H1 (cell line): ENCODE results near the gene EPHB1. TPM values are rescaled to one million over a fixed set of nuclear protein-coding genes. Genes with fewer than 3 reads are reported as not detected.

Experiments used
- CTCF ChIA-PET: fragments of 300-600 bp; sonication (Branson Sonifier 250); formaldehyde crosslinking; loops from one replicate; lab custom pipeline; 2021; ENCODE audit not compliant: partially characterized antibody; lab: Charles Lee
- POLR2A ChIA-PET: fragments of 300-600 bp; sonication (Branson Sonifier 250); formaldehyde crosslinking; loops from one replicate; lab custom pipeline; 2021; ENCODE audit warnings: inconsistent platforms; ENCODE audit not compliant: partially characterized antibody; lab: Charles Lee
- DNase-seq, 2 experiments: peaks; one replicate each; pipeline versions ENCODE4 v3.0.0 to v3.0.0-alpha.2; 2010 to 2022; ENCODE audit warnings: low spot score in 2 of 2, low read depth in 1 of 2, mixed read lengths in 1 of 2
- FAIRE-seq: peaks from 2 replicates; lab custom pipeline; 2011; peaks lifted over from hg19 to GRCh38; lab: Jason Lieb, UNC
- H2AFZ ChIP-seq: 2 replicates; pipeline ENCODE4 v1.8.1; 2012; ENCODE audit warnings: low read length, inconsistent platforms
- H2AK5ac ChIP-seq: 2 replicates; pipeline ENCODE4 v1.6.1; 2013; ENCODE audit warnings: low read depth, low read length
- H2BK120ac ChIP-seq: replicated peaks from 2 replicates; pipeline ENCODE3; 2013; ENCODE audit warnings: low read depth, low read length, inconsistent platforms
- H2BK12ac ChIP-seq: 2 replicates; pipeline ENCODE4 v1.6.1; 2013; ENCODE audit warnings: low read depth, low read length
- H2BK15ac ChIP-seq: 2 replicates; pipeline ENCODE4 v1.6.1; 2013; ENCODE audit warnings: low read length
- H2BK20ac ChIP-seq: 2 replicates; pipeline ENCODE4 v1.6.1; 2013; ENCODE audit warnings: low read length
- H2BK5ac ChIP-seq: 2 replicates; pipeline ENCODE4 v1.6.1; 2013; ENCODE audit warnings: low read depth, low read length
- H3K14ac ChIP-seq: 2 replicates; pipeline ENCODE4 v1.6.1; 2013; ENCODE audit warnings: inconsistent platforms; ENCODE audit not compliant: insufficient read length
- H3K18ac ChIP-seq: 2 replicates; pipeline ENCODE4 v1.6.1; 2013; ENCODE audit warnings: low read length; ENCODE audit errors: extremely low read depth
- H3K23ac ChIP-seq: 2 replicates; pipeline ENCODE4 v1.6.1; 2013; ENCODE audit warnings: inconsistent platforms; ENCODE audit not compliant: insufficient read length
- H3K23me2 ChIP-seq: 2 replicates; pipeline ENCODE4 v1.6.1; 2013; ENCODE audit warnings: low read depth, low read length
- H3K27ac ChIP-seq: 2 replicates; pipeline ENCODE4 v1.6.1; 2011; ENCODE audit warnings: low read depth, low read length, inconsistent platforms
- H3K27me3 ChIP-seq, 4 experiments: replicated peaks in 1 of 4; 1 replicate in 1 of 4; 2 replicates in 3 of 4; pipeline versions ENCODE4 v1.6.1 to v1.8.1; 2011 to 2013; ENCODE audit warnings: low read length in 3 of 4, mild to moderate bottlenecking in 3 of 4, inconsistent platforms in 2 of 4, mixed read lengths in 2 of 4, moderate library complexity in 1 of 4; ENCODE audit not compliant: control insufficient read depth in 3 of 4, insufficient read depth in 3 of 4; ENCODE audit errors: extremely low read depth in 1 of 4
- H3K36me3 ChIP-seq, 4 experiments: 2 replicates each; pipeline versions ENCODE4 v1.6.1 to v1.8.1; 2011 to 2013; ENCODE audit warnings: mild to moderate bottlenecking in 4 of 4, low read length in 3 of 4, moderate library complexity in 2 of 4, control low read depth in 1 of 4, inconsistent platforms in 1 of 4; ENCODE audit not compliant: insufficient read depth in 4 of 4, control insufficient read depth in 2 of 4
- H3K4ac ChIP-seq: replicated peaks from 2 replicates; pipeline ENCODE3; 2013; ENCODE audit warnings: low read length, low read depth, mixed read lengths, inconsistent platforms; ENCODE audit not compliant: insufficient read length
- H3K4me1 ChIP-seq, 4 experiments: replicated peaks in 1 of 4; 1 replicate in 1 of 4; 2 replicates in 3 of 4; pipeline versions ENCODE4 v1.6.1 to v1.8.1; 2011 to 2013; ENCODE audit warnings: low read length in 3 of 4, inconsistent platforms in 2 of 4, mixed read lengths in 1 of 4; ENCODE audit not compliant: insufficient read depth in 4 of 4, control insufficient read depth in 3 of 4
- H3K4me2 ChIP-seq, 2 experiments: 2 replicates each; pipeline versions ENCODE4 v1.6.1 to v1.8.1; 2011 to 2013; ENCODE audit warnings: low read depth in 2 of 2, low read length in 2 of 2, control low read depth in 1 of 2, inconsistent platforms in 1 of 2, mild to moderate bottlenecking in 1 of 2; ENCODE audit not compliant: insufficient read depth in 1 of 2
- H3K4me3 ChIP-seq, 4 experiments: fragments of 200-600, 300-600 bp in 1 of 4; sonication (generic), shearing (Covaris generic), sonication (Bioruptor Twin) in 1 of 4; 2 replicates each; pipeline versions ENCODE4 v1.5.1 to v1.8.1; 2011 to 2016; ENCODE audit warnings: low read length in 4 of 4, low read depth in 3 of 4, control low read depth in 2 of 4, inconsistent platforms in 2 of 4, mild to moderate bottlenecking in 2 of 4, mixed read lengths in 1 of 4, moderate library complexity in 1 of 4; ENCODE audit not compliant: insufficient read depth in 2 of 4; ENCODE audit errors: extremely low read depth in 1 of 4
- H3K56ac ChIP-seq: replicated peaks from 2 replicates; pipeline ENCODE3; 2013; ENCODE audit warnings: low read depth, mild to moderate bottlenecking, mixed read lengths, low read length, inconsistent platforms; ENCODE audit not compliant: insufficient read length
- H3K79me1 ChIP-seq: 2 replicates; pipeline ENCODE4 v1.6.1; 2013; ENCODE audit warnings: low read depth, low read length, control low read depth
- H3K79me2 ChIP-seq, 2 experiments: 2 replicates each; pipeline versions ENCODE4 v1.6.1 to v1.8.1; 2012 to 2013; ENCODE audit warnings: low read length in 2 of 2, mild to moderate bottlenecking in 2 of 2, inconsistent platforms in 1 of 2; ENCODE audit not compliant: insufficient read depth in 2 of 2, control insufficient read depth in 1 of 2
- H3K9ac ChIP-seq, 4 experiments: replicated peaks in 1 of 4; 1 replicate in 1 of 4; 2 replicates in 3 of 4; pipeline versions ENCODE4 v1.6.1 to v1.8.1; 2011 to 2013; ENCODE audit warnings: low read depth in 3 of 4, low read length in 3 of 4, control low read depth in 2 of 4, mild to moderate bottlenecking in 2 of 4, moderate library complexity in 2 of 4, inconsistent platforms in 1 of 4; ENCODE audit errors: extremely low read depth in 1 of 4
- H3K9me3 ChIP-seq, 2 experiments: 2 replicates each; pipeline versions ENCODE4 v1.6.1 to v1.8.1; 2012 to 2013; ENCODE audit warnings: mild to moderate bottlenecking in 2 of 2, moderate library complexity in 2 of 2, control low read depth in 1 of 2, inconsistent platforms in 1 of 2, low read depth in 1 of 2, low read length in 1 of 2, mixed read lengths in 1 of 2; ENCODE audit not compliant: insufficient read depth in 2 of 2
- H4K20me1 ChIP-seq, 2 experiments: replicated peaks in 1 of 2; 2 replicates each; pipeline versions ENCODE3 to v1.8.1; 2011 to 2013; ENCODE audit warnings: inconsistent platforms in 2 of 2, low read length in 2 of 2, mild to moderate bottlenecking in 1 of 2; ENCODE audit not compliant: insufficient read depth in 2 of 2, control insufficient read depth in 1 of 2
- H4K5ac ChIP-seq: 2 replicates; pipeline ENCODE4 v1.6.1; 2013; ENCODE audit warnings: low read length, low read depth, mixed read lengths, inconsistent platforms; ENCODE audit not compliant: insufficient read length
- H4K8ac ChIP-seq: 2 replicates; pipeline ENCODE4 v1.8.0; 2013; ENCODE audit warnings: mild to moderate bottlenecking, moderate library complexity, low read length, inconsistent platforms; ENCODE audit not compliant: insufficient read depth; ENCODE audit errors: extremely low read depth
- H4K91ac ChIP-seq: replicated peaks from 2 replicates; pipeline ENCODE3; 2013; ENCODE audit warnings: low read length, mixed read lengths, inconsistent platforms; ENCODE audit not compliant: insufficient read length
- BACH1 ChIP-seq: IDR thresholded peaks from 2 replicates; pipeline ENCODE4 v1.6.1; 2012; ENCODE audit warnings: low read length, improper control_type of control experiment
- BRCA1 ChIP-seq: IDR thresholded peaks from 2 replicates; pipeline ENCODE4 v1.6.1; 2012; ENCODE audit warnings: low read depth, low read length, improper control_type of control experiment
- E2F6 ChIP-seq: IDR thresholded peaks from 2 replicates; pipeline ENCODE4 v1.6.1; 2012; ENCODE audit warnings: inconsistent platforms
- KDM1A ChIP-seq: fragments of 200-600, 300-600 bp; sonication (generic); IDR thresholded peaks from 2 replicates; pipeline ENCODE4 v1.7.1; 2016; ENCODE audit warnings: mild to moderate bottlenecking, low read length, borderline replicate concordance
- MAFK ChIP-seq: IDR thresholded peaks from 2 replicates; pipeline ENCODE4 v1.6.1; 2012; ENCODE audit warnings: low read depth, mild to moderate bottlenecking, improper control_type of control experiment, low read length
- POLR2AphosphoS5 ChIP-seq: IDR thresholded peaks from 2 replicates; pipeline ENCODE4 v1.6.1; 2011; ENCODE audit warnings: low read depth, low read length
- RBBP5 ChIP-seq: IDR thresholded peaks from 2 replicates; pipeline ENCODE4 v1.7.1; 2012; ENCODE audit warnings: low read depth, mild to moderate bottlenecking, inconsistent platforms, low read length, moderate library complexity, borderline replicate concordance
- RFX5 ChIP-seq: IDR thresholded peaks from 2 replicates; pipeline ENCODE4 v1.6.1; 2011; ENCODE audit warnings: low read depth, low read length, improper control_type of control experiment, borderline replicate concordance
- RXRA ChIP-seq: IDR thresholded peaks from 2 replicates; pipeline ENCODE4 v1.6.1; 2011; ENCODE audit warnings: low read depth, mild to moderate bottlenecking, low read length, moderate library complexity; ENCODE audit not compliant: insufficient read depth
- SAP30 ChIP-seq: fragments of 300-600 bp; sonication (generic); IDR thresholded peaks from 2 replicates; pipeline ENCODE4 v1.7.1; 2012; ENCODE audit warnings: low read length, moderate library complexity, mild to moderate bottlenecking, inconsistent platforms; ENCODE audit not compliant: insufficient read depth, insufficient replicate concordance
- SIX5 ChIP-seq: IDR thresholded peaks from 2 replicates; pipeline ENCODE4 v1.6.1; 2011; ENCODE audit warnings: mild to moderate bottlenecking, low read depth, low read length
- ZNF274 ChIP-seq: IDR thresholded peaks from 2 replicates; pipeline ENCODE4 v1.7.0; 2012; ENCODE audit warnings: low read length, borderline replicate concordance; ENCODE audit errors: extremely low read depth
- WGBS, 2 experiments: shearing (Covaris generic) in 1 of 2; methylation state at CpG; one replicate each; pipeline versions ENCODE4 v1.1.6 to v1.1.7; 2013 to 2015; ENCODE audit warnings: low lambda C conversion rate in 2 of 2, mixed read lengths in 2 of 2, inconsistent platforms in 1 of 2, low coverage in 1 of 2, missing lambda C conversion rate in 1 of 2; ENCODE audit not compliant: insufficient replicate concordance in 2 of 2, insufficient coverage in 1 of 2, insufficient read length in 1 of 2; ENCODE audit errors: extremely low coverage in 1 of 2, missing lambda C conversion rate in 1 of 2; 5-methylcytosine and 5-hydroxymethylcytosine counted together
- polyA plus RNA-seq, 7 experiments: library from polyadenylated mRNA; depleted of rRNA in 3 of 7; stranded (reverse) in 5 of 7; unstranded in 2 of 7; fragments of >200 nt in 5 of 7; fragments of 200-250 nt in 2 of 7; gene quantifications; 1 replicate in 5 of 7; 2 replicates in 1 of 7; 4 replicates in 1 of 7; pipeline versions ENCODE4 v1.2.1 to v1.2.3, GENCODE V29; 2011 to 2013; ENCODE audit warnings: missing spikeins in 2 of 7, mixed read lengths in 2 of 7
- total RNA-seq: library from RNA; stranded (reverse); fragmentation: NEBNext Ultra II Directional; extraction: Animal tissue kit (Norgen Biotek cat#: 25700); gene quantifications from 2 replicates; pipeline ENCODE4 v1.2.1, GENCODE V29; 2021
- TF ChIP-seq, protein P1 (sequence below): IDR thresholded peaks from 2 replicates; pipeline ENCODE4 v1.6.1; 2011; ENCODE audit warnings: low read length, improper control_type of control experiment

EPHB1 gene
- total and polyA plus RNA-seq, 2 of the 8 experiments (the other 6 are each of a cell fraction or from before 2014, with no cell fraction given) = 3.5 to 5.9 TPM

DNA sequence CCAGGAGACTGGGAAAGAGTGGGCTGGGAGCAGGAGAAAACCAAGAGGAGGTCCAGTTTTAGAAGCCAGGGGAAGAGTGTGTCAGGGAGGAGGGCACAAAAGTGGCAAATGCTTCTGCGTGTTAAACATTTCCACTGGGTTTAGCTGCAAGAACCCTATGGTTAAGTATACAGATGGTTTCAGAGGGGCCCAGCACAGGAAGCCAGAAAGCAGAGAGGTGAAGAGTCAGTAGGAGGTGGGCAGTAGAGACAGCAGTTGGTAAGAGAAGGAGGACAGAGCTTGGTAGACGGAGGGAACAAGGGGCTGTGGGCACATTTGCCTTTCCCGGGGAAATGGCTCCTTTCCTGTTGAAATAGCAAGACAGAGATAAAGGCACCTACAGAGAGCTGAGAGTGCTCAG is 133.8 kb downstream of the EPHB1 start:
- Histone ChIP-seq H2BK120ac (no peak overlapping the region), H3K9me3 (peaks cover 0 to 4% of the 10 kb centered on the region in 2 experiments; a peak in 3 of 4 replicates), H2BK5ac (no peak overlapping the region), H3K79me2 (no peaks in the 10 kb centered on the region), H3K4ac (no peak overlapping the region), H3K18ac (no peak overlapping the region), H4K8ac (no peak overlapping the region), H3K79me1 (no peaks in the 10 kb centered on the region), H3K9ac (no peak overlapping the region), H3K4me2 (no peak overlapping the region), H2BK15ac (no peak overlapping the region), H2AFZ (no peak overlapping the region), H2AK5ac (no peak overlapping the region), H3K23ac (no peak overlapping the region), H3K27ac (no peak overlapping the region), H3K36me3 (no peaks in the 10 kb centered on the region), H3K27me3 (peaks cover 0 to 2% (median 0%) of the 10 kb centered on the region in 4 experiments; a peak in 1 of 7 replicates), H3K23me2 (no peaks in the 10 kb centered on the region), H2BK20ac (no peak overlapping the region), H3K56ac (no peak overlapping the region), H4K20me1 (no peaks in the 10 kb centered on the region), H3K4me1 (peaks cover 4 to 13% (median 8%) of the 10 kb centered on the region in 4 experiments; a peak in 5 of 7 replicates), H2BK12ac (no peak overlapping the region), H4K91ac (no peak overlapping the region), H3K4me3 (no peak overlapping the region), H4K5ac (no peak overlapping the region), H3K14ac (no peak overlapping the region)
- WGBS, 2 experiments = 76% methylated on average over 3 of the region's 3 CpGs; no CpG with 5 or more reads in 1 of the 2 experiments
- POLR2A ChIA-PET = no interaction called here
- CTCF ChIA-PET = interaction anchor here (1.5 kb wide), 1 partner anchor 134 kb away, joined by 5 read pairs; the partner anchor contains the start of gene EPHB1
- FAIRE-seq = no peak
- DNase-seq = no peak
- TF ChIP-seq, protein P1, sequence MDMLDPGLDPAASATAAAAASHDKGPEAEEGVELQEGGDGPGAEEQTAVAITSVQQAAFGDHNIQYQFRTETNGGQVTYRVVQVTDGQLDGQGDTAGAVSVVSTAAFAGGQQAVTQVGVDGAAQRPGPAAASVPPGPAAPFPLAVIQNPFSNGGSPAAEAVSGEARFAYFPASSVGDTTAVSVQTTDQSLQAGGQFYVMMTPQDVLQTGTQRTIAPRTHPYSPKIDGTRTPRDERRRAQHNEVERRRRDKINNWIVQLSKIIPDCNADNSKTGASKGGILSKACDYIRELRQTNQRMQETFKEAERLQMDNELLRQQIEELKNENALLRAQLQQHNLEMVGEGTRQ = no peak
- TF ChIP-seq MAFK (no peak), POLR2AphosphoS5 (no peak), RBBP5 (no peak), SIX5 (no peak), SAP30 (no peak), RXRA (no peak), RFX5 (no peak), BACH1 (no peak), BRCA1 (no peak), KDM1A (no peak), ZNF274 (no peak), E2F6 (no peak)
